Measurements from ENCODE around the gene EXOG. TPM values are rescaled to one million over a fixed set of nuclear protein-coding genes. Genes with fewer than 3 reads are reported as not detected.

Gene EXOG
- total and polyA plus RNA-seq, 2 of the 13 experiments (the other 11 are each of a cell fraction or from before 2014, with no cell fraction given): 5.5 to 9.5 TPM

DNA sequence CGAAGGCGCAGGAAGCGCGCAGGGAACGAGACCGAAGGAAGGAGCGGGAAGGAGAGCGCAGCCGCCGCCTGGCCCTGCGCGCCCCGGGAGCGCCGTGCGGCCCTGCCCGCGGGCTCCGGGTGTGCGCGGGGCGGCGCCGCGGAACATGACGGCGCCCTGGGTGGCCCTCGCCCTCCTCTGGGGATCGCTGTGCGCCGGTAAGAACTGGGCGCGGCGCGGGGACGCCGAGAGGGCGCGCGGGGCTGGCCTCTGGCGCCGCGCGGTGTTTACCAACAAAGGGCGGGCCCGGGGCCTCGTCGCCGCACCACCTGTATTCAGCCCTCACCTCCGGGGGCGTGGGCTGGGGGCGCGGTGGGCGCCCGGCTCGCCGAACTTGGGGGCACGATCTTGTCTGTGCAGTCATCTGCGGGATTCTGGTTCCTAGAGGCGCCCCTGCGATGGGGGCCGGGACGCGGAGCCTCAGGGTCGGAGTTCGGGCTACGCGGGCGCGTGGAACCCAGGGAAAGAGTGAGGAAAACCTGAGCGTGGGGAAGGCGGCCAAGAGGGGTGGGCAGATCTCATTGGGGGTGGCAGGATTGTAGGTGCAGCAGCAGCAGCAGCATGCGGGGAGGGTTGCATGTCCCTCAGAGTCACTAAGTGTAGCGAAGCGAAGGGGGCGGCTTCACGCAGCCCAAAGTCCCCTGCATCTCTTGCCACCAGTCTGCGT lies 41.8 kb upstream of the EXOG start:
- Histone ChIP-seq H4K20me1 (ENCODE audit: insufficient read depth, low read length) (peaks cover 32% of the 10 kb centered on the region), H3K27me3 (ENCODE audit: control insufficient read depth in 1 of 2, insufficient read depth in 2 of 2, low read length in 2 of 2) (no peaks in the 10 kb centered on the region), H2AFZ (ENCODE audit: low read length) (no peak overlapping the region), H3K9me3 (ENCODE audit: low read length) (no peaks in the 10 kb centered on the region), H3K36me3 (replicated peaks in 1 of 2; ENCODE audit: control insufficient read depth in 1 of 2, insufficient read depth in 2 of 2, low read length in 2 of 2) (no peaks in the 10 kb centered on the region; a peak in 1 of 5 replicates), H3K4me3 (replicated peaks in 1 of 3; ENCODE audit: insufficient read depth in 1 of 3, low read depth in 2 of 3, low read length in 3 of 3) (peak overlapping the region; percentile 55 to 79 (median 64)), H3K79me2 (ENCODE audit: insufficient read depth, low read length) (peaks cover 49% of the 10 kb centered on the region), H3K9ac (ENCODE audit: insufficient read depth, low read depth, low read length) (peak overlapping the region; percentile 94), H3K27ac (ENCODE audit: extremely low read length, insufficient read depth, low read length) (peak overlapping the region; percentile 86), H3K4me1 (ENCODE audit: insufficient read depth, low read length) (peaks cover 37% of the 10 kb centered on the region), H3K4me2 (ENCODE audit: low read depth, low read length) (peak overlapping the region; percentile 97)
- no peak for FAIRE-seq
- 0% methylated on average over 20 of the region's 78 CpGs for WGBS (ENCODE audit: low lambda C conversion rate)
- no peak for DNase-seq (ENCODE audit: low spot score)
- POLR2A ChIA-PET: interaction anchor here (0.6 to 2.0 kb wide), 5 partner anchors 25 to 321 kb away, joined by 4 to 10 read pairs (median 6); partner anchors contain the start of gene XYLB
- TSS peak; percentile 53 for BruUV-seq (replicated peaks)
- intact Hi-C loops (cut with micrococcal nuclease; ENCODE audit: unreplicated experiment) (no loop called here), in situ Hi-C loops (cut with HindIII; ENCODE audit: extremely low pct_ligation_motif_present, low pct_unique_long_range_greater_than_20kb) (loop anchor here (25.0 kb wide), 1 partner anchor 317 kb away; the partner anchor contains the start of genes ACAA1 and MYD88)
- CTCF ChIA-PET (ENCODE audit: low intra/inter-chr PET ratio, low total read pairs): no interaction called here
- peak; percentile 49 for ATAC-seq
- TF ChIP-seq FOXK1 (CRISPR knock-in tag; IDR thresholded peaks at IDR 0.05; ENCODE audit: borderline replicate concordance, low read depth): peak; percentile 19; the same call in 1 of the 2 replicates
- TF ChIP-seq ARID2 (CRISPR knock-in tag; IDR thresholded peaks at IDR 0.05; ENCODE audit: borderline replicate concordance): 0 out of 2 replicates have a peak, but pooled peaks have one; percentile 9
- TF ChIP-seq SNAPC2 (CRISPR knock-in tag; IDR thresholded peaks at IDR 0.05): no peak
- TF ChIP-seq ETV5 (CRISPR knock-in tag; IDR thresholded peaks at IDR 0.05; ENCODE audit: borderline replicate concordance): no peak
- TF ChIP-seq HBP1 (CRISPR knock-in tag; IDR thresholded peaks at IDR 0.05; ENCODE audit: low read depth): 0 out of 2 replicates have a peak, but pooled peaks have one; percentile 24
- TF ChIP-seq PRMT3 (CRISPR knock-in tag; IDR thresholded peaks at IDR 0.05; ENCODE audit: borderline replicate concordance, low read depth): 0 out of 2 replicates have a peak, but pooled peaks have one; percentile 74
- peak; percentile 43; the same call in 1 of the 2 replicates for TF ChIP-seq HES4 (CRISPR knock-in tag; IDR thresholded peaks at IDR 0.05; ENCODE audit: borderline replicate concordance)
- TF ChIP-seq IRX3 (CRISPR knock-in tag; IDR thresholded peaks at IDR 0.05; ENCODE audit: borderline replicate concordance, low read depth): 0 out of 2 replicates have a peak, but pooled peaks have one; percentile 39
- no peak for TF ChIP-seq KIAA2018 (CRISPR knock-in tag; IDR thresholded peaks at IDR 0.05; ENCODE audit: borderline replicate concordance)
- no peak for TF ChIP-seq TMF1 (CRISPR knock-in tag; IDR thresholded peaks at IDR 0.05; ENCODE audit: low read depth)
- TF ChIP-seq ZNF18 (CRISPR knock-in tag; IDR thresholded peaks at IDR 0.05; ENCODE audit: insufficient replicate concordance): no peak
